ENCODE measurements around the gene DAPK1.

GRCh38 chr9:87534036-87534435, 36.4 kb downstream of the DAPK1 start:
- TF ChIP-seq CTCF (IDR thresholded peaks at IDR 0.05) (no peak), POLR2A (IDR thresholded peaks at IDR 0.05) (no peak)
